ENCODE results near the gene PDE6H.

Gene PDE6H

GRCh38 chr12:14951851-14952250, 21.0 kb upstream of the PDE6H start:
- DNase-seq: no peak
- ATAC-seq: no peak

- DNase-seq: peak; percentile 43
- ATAC-seq: peak; percentile 54
Measured at GRCh38 chr12:14952299-14952921, 20.4 kb upstream of the PDE6H start.

- no peak for DNase-seq
- no peak for ATAC-seq
Measured at GRCh38 chr12:14953752-14954151, 19.1 kb upstream of the PDE6H start.

DNA sequence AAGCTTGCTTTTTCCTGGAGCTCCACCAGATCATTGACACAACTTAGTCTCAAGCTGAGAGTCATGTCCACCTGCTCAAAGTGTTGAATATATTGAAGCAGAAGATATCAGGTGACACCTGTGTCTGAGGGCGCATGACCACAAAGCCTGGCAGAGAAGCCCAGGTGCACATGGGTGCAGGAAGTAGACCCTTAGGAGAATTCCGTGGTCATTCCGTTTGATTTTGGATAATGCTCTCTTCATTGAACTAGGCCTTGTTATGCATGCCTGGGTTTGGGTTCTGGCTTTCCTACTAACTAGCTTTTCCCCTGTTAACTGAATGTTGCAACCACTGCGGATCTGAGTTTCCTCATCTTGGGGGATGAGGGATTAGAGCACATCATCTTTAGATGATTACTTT, 18.6 kb upstream of the PDE6H start:
- ATAC-seq (no peak), DNase-seq (no peak)

GRCh38 chr12:14956024-14956891, 16.6 kb upstream of the PDE6H start:
- ATAC-seq (peak; percentile 19), DNase-seq (peak; percentile 35)

GRCh38 chr12:14956905-14957304, 15.9 kb upstream of the PDE6H start:
- DNase-seq: no peak
- ATAC-seq: no peak

GRCh38 chr12:14957551-14958168, 15.2 kb upstream of the PDE6H start:
- no peak for ATAC-seq
- DNase-seq: no peak

DNA sequence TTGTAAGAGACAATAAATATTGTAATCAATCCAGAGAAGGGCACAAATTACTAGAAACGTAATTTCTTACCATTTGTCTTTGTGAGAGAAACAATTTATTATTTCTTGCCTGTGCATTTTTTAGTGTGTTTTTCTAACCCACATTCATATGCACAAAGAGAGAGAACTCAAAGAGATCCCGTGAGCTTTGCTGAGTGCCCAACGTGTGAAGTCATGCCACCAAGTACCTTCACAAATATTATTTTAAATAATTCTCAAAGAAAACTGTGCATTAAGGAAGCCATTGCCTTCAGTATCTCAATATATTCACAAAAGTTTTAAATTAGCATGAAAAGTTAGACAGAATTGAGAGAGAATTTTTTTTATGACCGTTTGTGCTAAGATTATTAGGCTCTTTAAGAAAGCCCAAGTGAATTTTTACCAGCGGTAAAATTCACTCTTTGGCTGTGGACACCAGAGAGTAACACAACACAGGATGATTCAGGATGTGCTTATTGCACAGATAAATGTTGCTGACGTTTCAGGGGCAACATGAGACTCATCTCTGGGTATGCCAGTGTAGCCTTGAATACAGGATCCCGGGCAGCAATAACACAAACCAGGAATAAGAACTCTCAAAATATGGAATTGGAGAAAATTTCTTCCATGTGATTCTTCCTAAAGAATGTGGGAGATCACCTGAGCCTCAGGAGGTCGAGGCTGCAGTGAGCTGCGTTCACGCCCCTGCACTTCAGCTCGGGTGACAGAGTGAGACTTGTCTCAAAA, 14.3 kb upstream of the PDE6H start:
- peak; percentile 33 for ATAC-seq
- DNase-seq: no peak

GRCh38 chr12:14959126-14959440, 13.8 kb upstream of the PDE6H start:
- ATAC-seq (peak; percentile 24), DNase-seq (peak; percentile 51)

GRCh38 chr12:14959463-14959862, 13.4 kb upstream of the PDE6H start:
- ATAC-seq: no peak

GRCh38 chr12:14959916-14960496, 12.8 kb upstream of the PDE6H start:
- DNase-seq (no peak), ATAC-seq (no peak)

More at GRCh38 chr12:14959463-14959862, 13.4 kb upstream of the PDE6H start:
- DNase-seq: no peak

DNA sequence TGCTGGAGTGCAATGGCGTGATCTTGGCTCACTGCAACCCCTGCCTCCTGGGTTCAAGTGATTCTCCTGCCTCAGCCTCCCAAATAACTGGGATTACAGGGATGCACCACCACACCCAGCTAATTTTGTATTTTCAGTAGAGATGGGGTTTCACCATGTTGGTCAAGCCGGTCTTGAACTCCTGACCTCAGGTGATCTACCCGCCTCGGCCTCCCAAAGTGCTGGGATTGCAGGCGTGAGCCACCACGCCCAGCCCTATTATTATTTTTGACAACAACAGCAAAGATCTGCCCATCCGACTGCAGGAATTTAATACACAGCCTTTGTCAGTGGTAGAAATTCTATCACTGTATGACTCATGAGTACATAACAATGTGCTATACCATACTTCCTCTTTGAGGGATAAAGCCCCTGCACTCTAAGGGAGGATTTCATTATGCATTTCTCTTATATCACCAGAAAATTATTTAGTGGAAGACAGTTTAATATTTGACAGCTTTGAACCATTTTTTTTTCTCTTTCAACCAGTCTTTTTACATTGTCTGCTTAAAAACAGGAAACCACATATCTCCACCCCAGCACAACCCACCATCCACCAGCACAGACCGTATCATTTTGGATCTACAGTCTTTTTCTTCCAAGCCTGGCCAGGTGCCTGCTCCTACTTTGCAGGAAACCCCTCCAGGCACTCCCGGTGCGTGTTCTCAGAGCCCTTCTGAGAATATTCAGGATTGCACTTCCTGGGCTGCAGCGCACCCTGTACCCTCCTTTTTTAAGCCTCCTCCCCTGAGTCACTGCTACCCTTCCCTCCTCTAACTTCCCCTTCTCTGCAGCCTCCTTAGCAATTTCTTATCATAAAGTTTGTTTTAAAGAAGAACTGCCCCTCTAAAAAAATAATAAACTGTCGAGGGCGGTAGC, 12.0 kb upstream of the PDE6H start:
- ATAC-seq (peak; percentile 45), DNase-seq (peak; percentile 37)

- peak; percentile 70 for DNase-seq
- ATAC-seq: peak; percentile 79
Measured at GRCh38 chr12:14961466-14962152, 11.2 kb upstream of the PDE6H start, which contains the start of gene ARHGDIB. TSS of gene ARHGDIB (minus strand) at chr12:14961601. CDS start at chr12:14950712, 10,889 bp downstream.

DNA sequence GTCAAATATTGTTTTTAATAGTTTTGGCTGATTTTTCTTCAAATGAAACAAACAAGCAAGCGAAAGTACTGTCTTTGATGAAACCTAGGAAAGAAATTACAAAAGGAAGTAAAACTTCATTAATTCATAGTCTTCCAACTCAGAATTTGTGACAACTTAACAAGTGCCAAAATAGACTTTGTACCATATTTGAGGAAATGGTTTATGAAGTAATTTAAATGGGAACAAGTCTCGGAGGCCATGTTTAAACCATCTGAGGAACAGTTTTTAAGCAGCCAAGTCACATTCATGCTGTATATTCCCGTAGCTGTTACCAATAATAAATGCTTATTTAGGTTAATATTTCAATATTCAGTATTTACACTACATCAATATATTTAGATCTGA, 10.7 kb upstream of the PDE6H start:
- no peak for ATAC-seq
- no peak for DNase-seq

DNA sequence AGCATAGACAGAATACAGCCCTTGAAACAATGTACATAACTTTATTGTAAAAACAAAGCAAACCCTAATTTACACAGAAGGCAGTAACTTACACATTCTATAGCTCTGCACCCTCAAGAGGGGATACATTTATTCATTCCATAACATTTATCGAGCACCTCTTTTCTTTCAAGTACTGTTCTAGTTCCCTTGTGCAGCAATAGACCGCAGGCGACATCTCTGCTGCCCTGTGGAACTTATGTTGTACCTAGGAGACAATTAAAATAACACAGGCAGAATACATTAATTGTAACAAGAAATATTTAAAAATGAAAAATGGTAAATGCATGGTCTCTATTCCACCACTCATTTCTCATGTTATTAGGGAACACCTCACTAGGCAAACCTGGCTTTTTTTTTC, 10.0 kb upstream of the PDE6H start:
- DNase-seq (no peak), ATAC-seq (no peak)

GRCh38 chr12:14963520-14963919, 9.3 kb upstream of the PDE6H start:
- no peak for DNase-seq
- ATAC-seq: no peak

GRCh38 chr12:14964406-14964805, 8.4 kb upstream of the PDE6H start:
- DNase-seq: no peak
- no peak for ATAC-seq

DNA sequence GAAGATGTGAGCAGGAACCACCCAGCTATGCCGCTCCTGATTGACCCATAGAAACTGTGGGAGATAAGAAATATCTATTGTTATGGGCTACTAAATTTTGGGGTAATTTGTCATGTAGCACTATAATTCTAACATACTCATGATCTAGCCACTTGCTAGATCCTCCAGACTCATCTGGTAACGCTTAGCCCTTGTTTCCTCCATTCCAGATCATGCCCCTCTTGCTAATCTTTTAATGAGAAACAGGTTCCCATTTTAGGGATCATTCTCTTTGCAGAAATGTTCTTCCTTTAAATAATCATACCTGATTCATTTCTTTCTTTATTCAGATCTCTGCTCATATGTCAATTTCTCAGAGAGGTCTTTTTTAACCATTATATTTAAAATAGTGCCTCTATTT, 7.6 kb upstream of the PDE6H start:
- no peak for ATAC-seq
- no peak for DNase-seq

DNA sequence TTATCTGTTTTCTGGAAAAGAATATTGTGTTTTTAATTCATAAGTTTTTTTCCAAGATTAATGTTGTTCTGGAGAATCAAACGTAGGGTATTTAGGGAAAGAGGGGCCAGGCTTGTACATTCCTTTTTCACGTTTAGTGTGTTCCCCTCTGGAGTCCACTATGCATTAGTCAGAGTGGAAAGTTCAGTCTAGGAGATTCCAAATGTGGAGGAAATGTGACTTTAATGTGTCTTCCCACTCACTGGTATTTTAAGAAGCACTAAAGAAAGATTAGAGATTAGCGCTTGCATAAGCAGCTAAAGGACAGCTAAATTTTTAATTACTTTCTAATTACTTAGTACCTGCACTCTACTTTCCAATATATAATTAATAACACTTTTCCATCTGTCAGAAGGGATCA, 4.4 kb upstream of the PDE6H start:
- ATAC-seq (no peak), DNase-seq (no peak)

DNA sequence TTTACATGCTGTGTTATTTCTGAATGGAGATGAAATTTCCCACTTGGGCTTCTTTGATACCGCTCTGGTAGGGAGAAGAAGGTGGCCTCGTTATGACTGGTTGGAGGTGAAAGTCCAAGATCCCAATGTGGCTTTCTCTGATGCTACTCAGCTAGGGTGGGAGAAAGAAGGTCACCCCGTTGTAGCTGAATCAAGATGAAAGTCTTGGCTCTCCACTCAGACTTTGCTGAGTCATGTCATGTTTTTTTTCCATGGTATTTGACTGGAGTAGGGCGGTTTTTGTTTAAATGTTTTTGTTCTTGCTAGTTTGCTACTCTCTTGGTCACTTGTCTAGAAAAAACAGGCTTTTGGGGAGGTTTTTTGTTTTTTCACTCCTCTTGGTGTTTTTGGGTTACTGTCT, 2.4 kb upstream of the PDE6H start:
- ATAC-seq: peak; percentile 71
- no peak for DNase-seq
